ENCODE results near the gene CLIP2.

Gene CLIP2

DNA sequence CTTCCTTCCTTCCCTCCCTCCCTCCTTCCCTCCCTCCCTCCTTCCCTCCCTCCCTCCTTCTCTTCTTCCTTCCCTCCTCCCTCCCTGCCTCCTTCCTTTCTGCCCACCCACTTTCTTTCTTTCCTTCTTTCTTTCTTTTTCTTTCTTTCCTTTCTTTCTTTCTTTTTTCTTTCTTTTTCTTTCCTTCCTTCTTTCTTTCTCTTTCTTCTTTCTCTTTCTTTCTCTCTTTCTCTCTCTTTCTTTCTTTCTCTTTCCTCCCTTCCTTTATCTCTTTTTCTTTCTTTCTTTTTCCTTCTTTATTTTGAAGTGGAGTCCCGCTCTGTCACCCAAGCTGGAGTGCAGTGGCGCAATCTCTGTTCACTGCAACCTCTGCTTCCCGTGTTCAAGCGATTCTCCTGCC is 130.8 kb downstream of the CLIP2 start:
- H3K4me1 ChIP-seq (ENCODE audit: low read length), result no peaks in the 10 kb centered on the region
- H3F3A ChIP-seq (ENCODE audit: insufficient read depth, low read length), result no peaks in the 10 kb centered on the region
- no peaks in the 10 kb centered on the region for H4K20me1 ChIP-seq (ENCODE audit: insufficient read depth, low read length)
- H3K4me3 ChIP-seq (ENCODE audit: low read length), result no peak overlapping the region
- H3K27ac ChIP-seq (ENCODE audit: low read length), result no peak overlapping the region
- no peaks in the 10 kb centered on the region for H3K79me2 ChIP-seq (ENCODE audit: low read length)
- no peaks in the 10 kb centered on the region for H3K36me3 ChIP-seq (replicated peaks; ENCODE audit: insufficient read depth, low read length)
- no peak overlapping the region for H3K9ac ChIP-seq (ENCODE audit: low read length)
- no peak overlapping the region for H3K4me2 ChIP-seq (ENCODE audit: low read depth, low read length)
- no peak overlapping the region for H2AFZ ChIP-seq (ENCODE audit: low read length)
- no peak for TF ChIP-seq EZH2 (optimal IDR thresholded peaks at IDR 0.05; ENCODE audit: low read depth, low read length)
- TF ChIP-seq, protein P1, sequence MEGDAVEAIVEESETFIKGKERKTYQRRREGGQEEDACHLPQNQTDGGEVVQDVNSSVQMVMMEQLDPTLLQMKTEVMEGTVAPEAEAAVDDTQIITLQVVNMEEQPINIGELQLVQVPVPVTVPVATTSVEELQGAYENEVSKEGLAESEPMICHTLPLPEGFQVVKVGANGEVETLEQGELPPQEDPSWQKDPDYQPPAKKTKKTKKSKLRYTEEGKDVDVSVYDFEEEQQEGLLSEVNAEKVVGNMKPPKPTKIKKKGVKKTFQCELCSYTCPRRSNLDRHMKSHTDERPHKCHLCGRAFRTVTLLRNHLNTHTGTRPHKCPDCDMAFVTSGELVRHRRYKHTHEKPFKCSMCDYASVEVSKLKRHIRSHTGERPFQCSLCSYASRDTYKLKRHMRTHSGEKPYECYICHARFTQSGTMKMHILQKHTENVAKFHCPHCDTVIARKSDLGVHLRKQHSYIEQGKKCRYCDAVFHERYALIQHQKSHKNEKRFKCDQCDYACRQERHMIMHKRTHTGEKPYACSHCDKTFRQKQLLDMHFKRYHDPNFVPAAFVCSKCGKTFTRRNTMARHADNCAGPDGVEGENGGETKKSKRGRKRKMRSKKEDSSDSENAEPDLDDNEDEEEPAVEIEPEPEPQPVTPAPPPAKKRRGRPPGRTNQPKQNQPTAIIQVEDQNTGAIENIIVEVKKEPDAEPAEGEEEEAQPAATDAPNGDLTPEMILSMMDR (IDR thresholded peaks at IDR 0.05; ENCODE audit: low read length), result no peak
- TF ChIP-seq EZH2phosphoT487 (IDR thresholded peaks at IDR 0.05; ENCODE audit: low read length), result no peak
- no peaks in the 10 kb centered on the region for H3K9me2 ChIP-seq (replicated peaks; ENCODE audit: insufficient read depth, low read length)
- no peaks in the 10 kb centered on the region for H3K9me3 ChIP-seq (replicated peaks; ENCODE audit: insufficient read depth, low read length)
- no peaks in the 10 kb centered on the region for H3K27me3 ChIP-seq (replicated peaks; ENCODE audit: insufficient read depth, low read length)
- no peak for DNase-seq

- H3F3A ChIP-seq (ENCODE audit: insufficient read depth, low read length), result no peaks in the 10 kb centered on the region
- no peak overlapping the region for H3K4me2 ChIP-seq (ENCODE audit: low read depth, low read length)
- H3K9me3 ChIP-seq (replicated peaks; ENCODE audit: insufficient read depth, low read length), result no peaks in the 10 kb centered on the region
- H3K4me3 ChIP-seq (ENCODE audit: low read length), result no peak overlapping the region
- no peaks in the 10 kb centered on the region for H3K36me3 ChIP-seq (replicated peaks; ENCODE audit: insufficient read depth, low read length)
- no peaks in the 10 kb centered on the region for H4K20me1 ChIP-seq (ENCODE audit: insufficient read depth, low read length)
- H2AFZ ChIP-seq (ENCODE audit: low read length), result no peak overlapping the region
- TF ChIP-seq EZH2 (optimal IDR thresholded peaks at IDR 0.05; ENCODE audit: low read depth, low read length) (no peak), EZH2phosphoT487 (IDR thresholded peaks at IDR 0.05; ENCODE audit: low read length) (no peak)
- TF ChIP-seq, protein P1 (IDR thresholded peaks at IDR 0.05; ENCODE audit: low read length), result no peak
- no peaks in the 10 kb centered on the region for H3K27me3 ChIP-seq (replicated peaks; ENCODE audit: insufficient read depth, low read length)
- no peaks in the 10 kb centered on the region for H3K79me2 ChIP-seq (ENCODE audit: low read length)
- no peak overlapping the region for H3K9ac ChIP-seq (ENCODE audit: low read length)
- H3K4me1 ChIP-seq (ENCODE audit: low read length), result no peaks in the 10 kb centered on the region
- no peak overlapping the region for H3K27ac ChIP-seq (ENCODE audit: low read length)
- no peaks in the 10 kb centered on the region for H3K9me2 ChIP-seq (replicated peaks; ENCODE audit: insufficient read depth, low read length)
- no peak for DNase-seq
Measured at GRCh38 chr7:74424291-74424880, 135.2 kb downstream of the CLIP2 start.

- H3F3A ChIP-seq (ENCODE audit: insufficient read depth, low read length), result no peaks in the 10 kb centered on the region
- no peak for TF ChIP-seq EZH2 (optimal IDR thresholded peaks at IDR 0.05; ENCODE audit: low read depth, low read length)
- TF ChIP-seq, protein P1 (IDR thresholded peaks at IDR 0.05; ENCODE audit: low read length), result no peak
- no peak for TF ChIP-seq EZH2phosphoT487 (IDR thresholded peaks at IDR 0.05; ENCODE audit: low read length)
- no peaks in the 10 kb centered on the region for H3K9me2 ChIP-seq (replicated peaks; ENCODE audit: insufficient read depth, low read length)
- no peak overlapping the region for H2AFZ ChIP-seq (ENCODE audit: low read length)
- H3K27ac ChIP-seq (ENCODE audit: low read length), result no peak overlapping the region
- no peaks in the 10 kb centered on the region for H3K79me2 ChIP-seq (ENCODE audit: low read length)
- H3K4me2 ChIP-seq (ENCODE audit: low read depth, low read length), result no peak overlapping the region
- H3K4me3 ChIP-seq (ENCODE audit: low read length), result no peak overlapping the region
- DNase-seq, result no peak
- no peak overlapping the region for H3K9ac ChIP-seq (ENCODE audit: low read length)
- H3K27me3 ChIP-seq (replicated peaks; ENCODE audit: insufficient read depth, low read length), result no peaks in the 10 kb centered on the region
- H3K36me3 ChIP-seq (replicated peaks; ENCODE audit: insufficient read depth, low read length), result no peaks in the 10 kb centered on the region
- no peaks in the 10 kb centered on the region for H3K4me1 ChIP-seq (ENCODE audit: low read length)
- no peaks in the 10 kb centered on the region for H4K20me1 ChIP-seq (ENCODE audit: insufficient read depth, low read length)
- H3K9me3 ChIP-seq (replicated peaks; ENCODE audit: insufficient read depth, low read length), result no peaks in the 10 kb centered on the region
Measured at GRCh38 chr7:74428023-74428422, 138.8 kb downstream of the CLIP2 start.

Measured in MM.1S (cell line).